Lower leg skin (tissue), 3 donors: ENCODE results near the gene PDHB.

Experiments
- POLR2A ChIP-seq, 2 donors: fragments of 450-650 bp; IDR thresholded peaks; one replicate each; pipeline ENCODE4 v1.6.1; 2016 to 2017; ENCODE audit warnings: antibody characterized with exemption in 2 of 2, mild to moderate bottlenecking in 1 of 2, moderate library complexity in 1 of 2
- TF ChIP-seq, protein P1 (sequence below), 3 donors: fragments of 450-650 bp; IDR thresholded peaks; one replicate each; pipeline ENCODE4 v1.5.1; 2016; ENCODE audit warnings: antibody characterized with exemption in 3 of 3, mild to moderate bottlenecking in 3 of 3, moderate library complexity in 2 of 3

DNA sequence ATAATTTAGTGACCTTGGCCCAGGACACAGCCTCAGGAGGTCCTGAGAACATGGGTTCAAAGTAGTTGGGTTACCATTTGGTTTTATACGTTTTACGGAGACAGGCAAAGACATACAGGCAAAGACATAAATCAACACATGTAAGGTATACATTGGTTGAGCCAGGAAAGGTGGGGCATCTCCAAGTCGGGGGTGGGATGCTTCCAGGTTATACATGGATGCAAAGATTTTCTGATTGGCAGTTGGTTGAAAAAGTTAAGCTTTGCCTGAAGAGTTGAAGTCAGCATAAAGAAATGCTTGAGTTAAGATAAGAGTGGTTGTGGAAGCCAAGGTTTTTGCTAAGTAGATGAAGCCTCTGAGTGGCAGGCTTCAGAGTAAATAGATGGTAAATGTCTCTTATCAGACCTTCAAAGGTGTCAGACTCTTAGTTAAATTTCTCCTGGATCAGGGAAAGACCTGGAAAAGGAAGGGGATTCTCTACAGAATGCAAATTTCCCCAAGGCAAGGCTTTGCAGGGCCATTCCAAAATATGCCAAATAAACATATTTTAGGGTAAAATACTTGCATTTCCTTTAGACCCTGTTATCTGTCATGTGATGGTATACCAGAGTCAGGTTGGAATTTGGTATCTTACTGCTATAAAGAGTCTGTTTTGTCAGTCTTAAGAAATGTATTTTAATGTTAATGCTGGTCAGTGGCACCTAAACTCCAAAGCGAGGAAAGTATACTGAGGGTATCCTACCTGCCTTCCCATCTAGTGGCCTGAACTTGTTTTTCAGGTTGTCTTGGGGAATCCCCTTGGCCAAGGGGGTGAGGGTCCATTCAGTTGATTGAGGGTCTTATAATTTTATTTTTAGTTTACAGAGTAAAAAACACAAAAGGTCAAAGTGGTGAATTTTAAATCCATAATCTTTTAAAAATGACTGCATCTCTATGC is 8.2 kb upstream of the PDHB start:
- TF ChIP-seq POLR2A (IDR thresholded peaks at IDR 0.05), result no peak
- TF ChIP-seq, protein P1, sequence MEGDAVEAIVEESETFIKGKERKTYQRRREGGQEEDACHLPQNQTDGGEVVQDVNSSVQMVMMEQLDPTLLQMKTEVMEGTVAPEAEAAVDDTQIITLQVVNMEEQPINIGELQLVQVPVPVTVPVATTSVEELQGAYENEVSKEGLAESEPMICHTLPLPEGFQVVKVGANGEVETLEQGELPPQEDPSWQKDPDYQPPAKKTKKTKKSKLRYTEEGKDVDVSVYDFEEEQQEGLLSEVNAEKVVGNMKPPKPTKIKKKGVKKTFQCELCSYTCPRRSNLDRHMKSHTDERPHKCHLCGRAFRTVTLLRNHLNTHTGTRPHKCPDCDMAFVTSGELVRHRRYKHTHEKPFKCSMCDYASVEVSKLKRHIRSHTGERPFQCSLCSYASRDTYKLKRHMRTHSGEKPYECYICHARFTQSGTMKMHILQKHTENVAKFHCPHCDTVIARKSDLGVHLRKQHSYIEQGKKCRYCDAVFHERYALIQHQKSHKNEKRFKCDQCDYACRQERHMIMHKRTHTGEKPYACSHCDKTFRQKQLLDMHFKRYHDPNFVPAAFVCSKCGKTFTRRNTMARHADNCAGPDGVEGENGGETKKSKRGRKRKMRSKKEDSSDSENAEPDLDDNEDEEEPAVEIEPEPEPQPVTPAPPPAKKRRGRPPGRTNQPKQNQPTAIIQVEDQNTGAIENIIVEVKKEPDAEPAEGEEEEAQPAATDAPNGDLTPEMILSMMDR (IDR thresholded peaks at IDR 0.05), result no peak
